Nephron progenitor cell (in vitro differentiated cells): Measurements from ENCODE around the gene PCF11.
"Not testable (repeated sequence)": the region's sequence is repeated elsewhere in the genome, so short reads cannot be mapped to it uniquely, and the experiment has no call there.

Experiments used
- DNase-seq: peaks from one replicate; pipeline ENCODE4 v3.0.0; 2021
- H3K27ac Mint-ChIP-seq: 2 replicates; pipeline ENCODE4 v1.8.0; 2021; ENCODE audit warnings: mild to moderate bottlenecking, moderate library complexity, mixed read lengths
- H3K27me3 Mint-ChIP-seq: 2 replicates; pipeline ENCODE4 v1.8.0; 2021; ENCODE audit warnings: mild to moderate bottlenecking, low read depth, mixed read lengths; ENCODE audit not compliant: poor library complexity
- H3K36me3 Mint-ChIP-seq: 2 replicates; pipeline ENCODE4 v1.8.0; 2021; ENCODE audit warnings: low read depth, mixed read lengths
- H3K4me1 Mint-ChIP-seq: 2 replicates; pipeline ENCODE4 v1.8.0; 2021; ENCODE audit warnings: mixed read lengths
- H3K4me3 Mint-ChIP-seq: 2 replicates; pipeline ENCODE4 v1.8.0; 2021; ENCODE audit warnings: mild to moderate bottlenecking, moderate library complexity, mixed read lengths
- H3K9me3 Mint-ChIP-seq: 2 replicates; pipeline ENCODE4 v1.8.0; 2021; ENCODE audit warnings: mild to moderate bottlenecking, moderate library complexity, mixed read lengths
- TF ChIP-seq, protein P1 (sequence below): fragments of 200-600 bp; sonication (generic); IDR thresholded peaks from 2 replicates; pipeline ENCODE4 v1.5.0; 2021; ENCODE audit warnings: antibody characterized with exemption

PCF11 gene

DNA sequence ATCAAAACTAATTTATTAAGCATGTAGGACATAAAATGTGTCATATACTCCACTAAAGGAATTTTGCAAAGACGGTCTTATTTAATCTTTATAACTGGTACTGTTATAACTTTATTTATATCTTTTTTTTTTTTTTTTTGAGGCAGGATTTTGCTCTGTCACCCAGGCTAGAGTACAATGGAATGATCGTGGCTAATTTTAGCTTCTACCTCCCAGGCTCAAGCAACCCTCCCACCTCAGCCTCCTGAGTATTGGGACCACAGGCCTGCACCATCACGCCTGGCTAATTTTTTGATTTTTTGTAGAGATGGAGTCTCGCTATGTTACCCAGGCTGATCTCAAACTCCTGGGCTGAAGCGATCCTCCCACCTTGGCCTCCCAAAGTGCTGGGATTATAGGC is 31.4 kb upstream of the PCF11 start:
- no peak overlapping the region for H3K27ac Mint-ChIP-seq
- H3K27me3 Mint-ChIP-seq = peaks cover 7% of the 10 kb centered on the region
- no peak overlapping the region for H3K4me3 Mint-ChIP-seq
- H3K36me3 Mint-ChIP-seq = no peaks in the 10 kb centered on the region
- TF ChIP-seq, protein P1, sequence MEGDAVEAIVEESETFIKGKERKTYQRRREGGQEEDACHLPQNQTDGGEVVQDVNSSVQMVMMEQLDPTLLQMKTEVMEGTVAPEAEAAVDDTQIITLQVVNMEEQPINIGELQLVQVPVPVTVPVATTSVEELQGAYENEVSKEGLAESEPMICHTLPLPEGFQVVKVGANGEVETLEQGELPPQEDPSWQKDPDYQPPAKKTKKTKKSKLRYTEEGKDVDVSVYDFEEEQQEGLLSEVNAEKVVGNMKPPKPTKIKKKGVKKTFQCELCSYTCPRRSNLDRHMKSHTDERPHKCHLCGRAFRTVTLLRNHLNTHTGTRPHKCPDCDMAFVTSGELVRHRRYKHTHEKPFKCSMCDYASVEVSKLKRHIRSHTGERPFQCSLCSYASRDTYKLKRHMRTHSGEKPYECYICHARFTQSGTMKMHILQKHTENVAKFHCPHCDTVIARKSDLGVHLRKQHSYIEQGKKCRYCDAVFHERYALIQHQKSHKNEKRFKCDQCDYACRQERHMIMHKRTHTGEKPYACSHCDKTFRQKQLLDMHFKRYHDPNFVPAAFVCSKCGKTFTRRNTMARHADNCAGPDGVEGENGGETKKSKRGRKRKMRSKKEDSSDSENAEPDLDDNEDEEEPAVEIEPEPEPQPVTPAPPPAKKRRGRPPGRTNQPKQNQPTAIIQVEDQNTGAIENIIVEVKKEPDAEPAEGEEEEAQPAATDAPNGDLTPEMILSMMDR = no peak
- H3K9me3 Mint-ChIP-seq = no peaks in the 10 kb centered on the region
- DNase-seq = no peak
- H3K4me1 Mint-ChIP-seq = peaks cover 6% of the 10 kb centered on the region

DNA sequence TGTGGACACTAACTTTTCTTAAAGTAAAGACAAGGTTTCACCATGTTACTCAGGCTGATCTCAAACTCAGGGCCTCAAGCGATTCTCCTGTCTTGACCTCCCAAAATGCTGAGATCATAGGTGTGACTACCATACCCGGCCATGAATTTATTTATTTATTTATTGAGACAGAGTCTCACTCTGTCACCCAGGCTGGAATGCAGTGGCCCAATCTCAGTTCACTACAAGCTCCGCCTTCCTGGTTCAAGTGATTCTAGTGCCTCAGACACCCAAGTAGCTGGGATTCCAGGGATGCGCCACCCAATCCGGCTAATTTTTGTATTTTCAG is 29.7 kb upstream of the PCF11 start:
- Mint-ChIP-seq H3K27ac (no peak overlapping the region), H3K9me3 (peaks cover 11% of the 10 kb centered on the region), H3K36me3 (no peaks in the 10 kb centered on the region), H3K4me1 (no peaks in the 10 kb centered on the region), H3K4me3 (no peak overlapping the region), H3K27me3 (peaks cover 7% of the 10 kb centered on the region)
- TF ChIP-seq, protein P1 = no peak
- DNase-seq = no peak

DNA sequence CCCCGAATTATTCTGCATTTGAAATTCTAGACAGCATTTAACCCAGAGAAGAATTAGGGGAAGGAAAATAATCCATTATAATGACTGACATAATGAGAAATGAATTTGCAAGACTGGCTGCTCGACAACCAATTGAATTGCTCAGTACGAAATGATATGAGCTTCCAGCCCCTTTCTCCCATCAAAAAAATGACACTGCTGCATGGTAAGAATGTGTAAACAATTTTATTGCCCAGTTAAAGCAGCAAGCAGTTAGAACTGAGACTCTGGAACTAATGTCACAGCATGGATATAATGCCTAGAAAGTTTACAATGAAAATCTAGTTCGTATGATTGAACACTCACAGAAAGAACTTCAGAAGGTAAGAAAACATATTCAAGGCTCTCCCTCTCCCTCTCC is 24.7 kb upstream of the PCF11 start:
- no peaks in the 10 kb centered on the region for H3K4me1 Mint-ChIP-seq
- DNase-seq = no peak
- peaks cover 23% of the 10 kb centered on the region for H3K9me3 Mint-ChIP-seq
- no peak overlapping the region for H3K4me3 Mint-ChIP-seq
- no peaks in the 10 kb centered on the region for H3K27me3 Mint-ChIP-seq
- H3K36me3 Mint-ChIP-seq = no peaks in the 10 kb centered on the region
- TF ChIP-seq, protein P1 = no peak
- H3K27ac Mint-ChIP-seq = no peak overlapping the region

DNA sequence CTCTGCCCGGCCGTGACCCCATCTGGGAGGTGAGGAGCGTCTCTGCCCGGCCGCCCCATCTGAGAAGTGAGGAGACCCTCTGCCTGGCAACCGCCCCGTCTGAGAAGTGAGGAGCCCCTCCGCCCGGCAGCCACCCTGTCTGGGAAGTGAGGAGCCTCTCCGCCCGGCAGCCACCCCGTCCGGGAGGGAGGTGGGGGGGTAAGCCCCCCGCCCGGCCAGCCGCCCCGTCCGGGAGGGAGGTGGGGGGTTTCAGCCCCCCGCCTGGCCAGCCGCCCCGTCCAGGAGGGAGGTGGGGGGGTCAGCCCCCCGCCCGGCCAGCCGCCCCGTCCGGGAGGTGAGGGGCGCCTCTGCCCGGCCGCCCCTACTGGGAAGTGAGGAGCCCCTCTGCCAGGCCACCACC is 23.7 kb upstream of the PCF11 start:
- not testable (repeated sequence) for H3K36me3 Mint-ChIP-seq, H3K4me3 Mint-ChIP-seq, DNase-seq, H3K4me1 Mint-ChIP-seq, H3K27me3 Mint-ChIP-seq, H3K27ac Mint-ChIP-seq
- H3K9me3 Mint-ChIP-seq = peaks cover 23% of the 10 kb centered on the region

DNA sequence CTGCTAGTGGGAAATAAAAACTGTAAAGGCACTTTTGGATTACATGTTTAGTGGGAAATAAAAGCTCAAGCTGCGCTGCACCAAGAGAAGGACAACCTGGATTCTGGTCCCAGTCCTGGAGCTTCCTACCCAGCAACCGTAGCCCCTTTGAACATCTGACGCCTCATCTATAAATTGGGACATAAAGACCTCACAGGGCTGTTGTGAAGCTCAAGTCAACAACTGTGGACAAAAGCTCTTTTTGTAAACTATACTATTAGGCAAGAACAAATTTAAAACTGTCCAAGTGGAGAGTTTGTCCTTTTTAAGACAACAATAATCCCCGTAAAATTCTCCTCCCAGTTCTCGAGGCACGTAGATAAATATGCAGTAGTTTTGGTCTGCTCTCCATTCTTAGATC is 17.6 kb upstream of the PCF11 start:
- no peak for DNase-seq
- Mint-ChIP-seq H3K4me1 (no peaks in the 10 kb centered on the region), H3K27me3 (no peaks in the 10 kb centered on the region), H3K9me3 (peaks cover 4% of the 10 kb centered on the region), H3K4me3 (no peak overlapping the region), H3K36me3 (no peaks in the 10 kb centered on the region), H3K27ac (no peak overlapping the region)
- TF ChIP-seq, protein P1 = no peak

DNA sequence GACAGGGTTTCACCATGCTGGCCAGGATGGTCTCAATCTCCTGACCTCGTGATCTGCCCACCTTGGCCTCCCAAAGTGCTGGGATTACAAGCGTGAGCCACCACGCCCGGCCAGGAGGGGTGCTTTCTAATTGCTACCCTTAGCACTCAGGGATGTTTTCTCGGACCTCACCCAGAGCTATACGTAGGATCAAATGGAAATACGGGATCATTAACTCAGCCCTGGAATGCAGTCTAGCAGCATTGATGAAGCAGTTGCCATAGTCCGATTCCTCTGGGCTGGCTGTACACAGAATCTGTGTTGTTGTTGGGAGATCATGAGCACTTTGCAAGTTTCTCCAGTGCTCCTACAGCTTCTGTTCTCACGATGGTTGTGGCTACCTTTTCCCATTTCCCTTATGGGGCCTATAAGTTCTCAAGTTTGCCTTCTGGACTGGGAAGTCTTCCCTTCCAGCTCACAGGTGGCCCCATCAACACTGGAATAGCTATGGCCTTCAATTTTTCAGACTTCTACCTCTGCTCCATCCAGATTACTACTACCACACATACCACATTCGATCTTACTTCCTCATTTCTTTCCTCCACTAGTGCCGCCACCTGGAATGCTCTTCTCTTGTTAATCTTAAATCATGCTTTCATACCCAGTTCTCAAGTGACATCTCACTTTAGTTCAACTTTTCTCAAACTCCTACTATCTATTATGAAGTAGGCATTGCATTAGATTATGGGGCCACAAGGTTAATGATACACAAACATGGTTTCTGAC is 16.1 kb upstream of the PCF11 start:
- TF ChIP-seq, protein P1 = no peak
- Mint-ChIP-seq H3K27ac (no peak overlapping the region), H3K9me3 (no peaks in the 10 kb centered on the region), H3K4me1 (no peaks in the 10 kb centered on the region), H3K36me3 (no peaks in the 10 kb centered on the region), H3K4me3 (no peak overlapping the region), H3K27me3 (no peaks in the 10 kb centered on the region)
- no peak for DNase-seq
